ENCODE results near the gene DHRS11. TPM values are rescaled to one million over a fixed set of nuclear protein-coding genes. Genes with fewer than 3 reads are reported as not detected.
"Not testable (repeated sequence)": the region's sequence is repeated elsewhere in the genome, so short reads cannot be mapped to it uniquely, and the experiment has no call there.

DHRS11 gene
- polyA plus RNA-seq, 6 donors from 2014 or later = 2.8 to 7.6 (median 3.7) TPM

DNA sequence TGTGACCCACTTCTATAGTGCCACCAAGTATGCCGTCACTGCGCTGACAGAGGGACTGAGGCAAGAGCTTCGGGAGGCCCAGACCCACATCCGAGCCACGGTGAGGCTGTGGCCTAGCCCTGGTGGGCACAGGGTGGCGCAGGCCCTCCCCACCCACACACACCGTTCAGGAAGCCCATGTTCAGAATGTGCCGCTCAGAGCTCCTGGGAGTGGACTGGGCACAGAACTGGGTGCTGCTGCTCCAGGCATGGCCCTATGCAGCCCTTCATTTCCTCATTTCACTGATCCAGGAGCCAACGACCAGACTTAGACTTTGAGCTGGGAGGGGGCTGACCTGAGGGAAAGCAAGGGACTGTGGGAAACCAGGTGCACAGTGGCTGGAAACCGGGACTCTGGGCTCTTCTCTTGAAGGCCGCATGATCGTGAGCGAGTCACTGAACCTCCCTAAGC, 7.3 kb downstream of the DHRS11 start:
- Mint-ChIP-seq H3K36me3 (no peaks in the 10 kb centered on the region), H3K4me1 (peaks cover 21 to 26% (median 23%) of the 10 kb centered on the region in 3 donors), H3K27ac (peak overlapping the region in 1 of 6 donors; percentile 33), H3K4me3 (peak overlapping the region in 2 of 8 donors; percentile 9 to 41), H3K27me3 (no peaks in the 10 kb centered on the region), H3K9me3 (no peaks in the 10 kb centered on the region)
- no peak for ATAC-seq (ENCODE audit: low read depth in 2 of 2)
- DNase-seq = no peak

DNA sequence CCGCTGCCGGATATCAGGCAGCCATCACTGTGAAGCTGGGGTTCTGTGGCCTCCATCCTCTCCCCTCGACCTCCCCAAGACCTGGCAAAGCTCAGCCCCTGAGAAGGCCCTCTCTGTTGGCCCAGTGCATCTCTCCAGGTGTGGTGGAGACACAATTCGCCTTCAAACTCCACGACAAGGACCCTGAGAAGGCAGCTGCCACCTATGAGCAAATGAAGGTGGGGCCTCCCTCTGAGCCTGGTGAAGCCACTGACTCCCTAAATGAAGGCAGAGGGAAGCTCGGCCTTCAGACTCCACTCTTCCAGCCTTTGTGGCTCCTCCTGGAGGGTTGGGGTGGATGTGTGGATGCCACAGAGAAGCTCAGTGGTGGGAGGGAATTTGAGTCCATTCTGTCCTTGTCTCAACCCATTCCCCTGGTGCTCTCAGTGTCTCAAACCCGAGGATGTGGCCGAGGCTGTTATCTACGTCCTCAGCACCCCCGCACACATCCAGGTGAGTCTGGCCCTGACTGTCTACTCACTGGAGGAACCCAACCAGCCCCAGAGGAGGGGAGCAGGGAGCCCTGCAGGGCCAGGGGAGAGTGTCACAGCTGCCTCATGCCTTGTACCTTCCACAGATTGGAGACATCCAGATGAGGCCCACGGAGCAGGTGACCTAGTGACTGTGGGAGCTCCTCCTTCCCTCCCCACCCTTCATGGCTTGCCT, 8.0 kb downstream of the DHRS11 start:
- DNase-seq = no peak
- Mint-ChIP-seq H3K4me3 (peak overlapping the region in 5 of 8 donors; percentile 15 to 90 (median 45)), H3K27ac (no peak overlapping the region), H3K4me1 (peaks cover 28 to 30% (median 30%) of the 10 kb centered on the region in 3 donors), H3K36me3 (no peaks in the 10 kb centered on the region), H3K27me3 (no peaks in the 10 kb centered on the region), H3K9me3 (no peaks in the 10 kb centered on the region)
- ATAC-seq (ENCODE audit: low read depth in 2 of 2) = no peak

DNA sequence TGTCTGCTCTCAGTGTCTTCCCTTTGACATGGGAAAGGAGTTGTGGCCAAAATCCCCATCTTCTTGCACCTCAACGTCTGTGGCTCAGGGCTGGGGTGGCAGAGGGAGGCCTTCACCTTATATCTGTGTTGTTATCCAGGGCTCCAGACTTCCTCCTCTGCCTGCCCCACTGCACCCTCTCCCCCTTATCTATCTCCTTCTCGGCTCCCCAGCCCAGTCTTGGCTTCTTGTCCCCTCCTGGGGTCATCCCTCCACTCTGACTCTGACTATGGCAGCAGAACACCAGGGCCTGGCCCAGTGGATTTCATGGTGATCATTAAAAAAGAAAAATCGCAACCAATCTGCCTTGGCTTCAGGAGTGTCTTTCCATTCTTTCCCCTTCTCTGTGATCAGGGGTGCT, 8.8 kb downstream of the DHRS11 start:
- peaks cover 0 to 3% of the 10 kb centered on the region in 2 donors for H3K36me3 Mint-ChIP-seq
- H3K27me3 Mint-ChIP-seq = no peaks in the 10 kb centered on the region
- peak overlapping the region; percentile 89 to 97 (median 94) for H3K4me3 Mint-ChIP-seq
- peaks cover 33 to 34% (median 34%) of the 10 kb centered on the region in 3 donors for H3K4me1 Mint-ChIP-seq
- no peaks in the 10 kb centered on the region for H3K9me3 Mint-ChIP-seq
- DNase-seq = no peak
- ATAC-seq (ENCODE audit: low read depth in 2 of 2) = no peak
- peak overlapping the region in 3 of 6 donors; percentile 26 to 90 (median 82) for H3K27ac Mint-ChIP-seq

DNA sequence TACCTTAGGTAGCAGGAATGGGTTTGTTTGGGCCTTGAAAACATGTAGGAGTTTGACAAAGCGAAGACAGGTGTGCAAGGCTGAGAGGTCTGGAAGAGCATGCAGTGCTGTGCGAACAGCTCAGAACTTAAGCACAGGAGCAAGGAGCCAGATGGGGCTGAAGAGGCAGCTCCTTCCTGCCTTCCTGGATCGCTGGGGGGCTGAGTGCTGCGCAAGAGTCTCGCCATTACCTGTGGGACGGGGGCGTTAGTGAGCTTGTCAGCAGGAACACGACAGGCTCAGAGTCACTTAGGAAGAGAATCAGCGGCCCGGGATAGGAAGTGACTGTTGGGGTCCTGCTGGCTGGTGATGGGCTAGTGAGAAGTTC, 9.2 kb downstream of the DHRS11 start:
- no peaks in the 10 kb centered on the region for H3K9me3 Mint-ChIP-seq
- no peak for DNase-seq
- peak overlapping the region; percentile 89 to 97 (median 94) for H3K4me3 Mint-ChIP-seq
- H3K36me3 Mint-ChIP-seq = peaks cover 0 to 5% of the 10 kb centered on the region in 2 donors
- H3K27me3 Mint-ChIP-seq = no peaks in the 10 kb centered on the region
- H3K4me1 Mint-ChIP-seq = peaks cover 33 to 39% (median 38%) of the 10 kb centered on the region in 3 donors
- peak; percentile 12 to 27 for ATAC-seq (ENCODE audit: low read depth in 2 of 2)
- peak overlapping the region in 5 of 6 donors; percentile 90 to 97 (median 92) for H3K27ac Mint-ChIP-seq

DNA sequence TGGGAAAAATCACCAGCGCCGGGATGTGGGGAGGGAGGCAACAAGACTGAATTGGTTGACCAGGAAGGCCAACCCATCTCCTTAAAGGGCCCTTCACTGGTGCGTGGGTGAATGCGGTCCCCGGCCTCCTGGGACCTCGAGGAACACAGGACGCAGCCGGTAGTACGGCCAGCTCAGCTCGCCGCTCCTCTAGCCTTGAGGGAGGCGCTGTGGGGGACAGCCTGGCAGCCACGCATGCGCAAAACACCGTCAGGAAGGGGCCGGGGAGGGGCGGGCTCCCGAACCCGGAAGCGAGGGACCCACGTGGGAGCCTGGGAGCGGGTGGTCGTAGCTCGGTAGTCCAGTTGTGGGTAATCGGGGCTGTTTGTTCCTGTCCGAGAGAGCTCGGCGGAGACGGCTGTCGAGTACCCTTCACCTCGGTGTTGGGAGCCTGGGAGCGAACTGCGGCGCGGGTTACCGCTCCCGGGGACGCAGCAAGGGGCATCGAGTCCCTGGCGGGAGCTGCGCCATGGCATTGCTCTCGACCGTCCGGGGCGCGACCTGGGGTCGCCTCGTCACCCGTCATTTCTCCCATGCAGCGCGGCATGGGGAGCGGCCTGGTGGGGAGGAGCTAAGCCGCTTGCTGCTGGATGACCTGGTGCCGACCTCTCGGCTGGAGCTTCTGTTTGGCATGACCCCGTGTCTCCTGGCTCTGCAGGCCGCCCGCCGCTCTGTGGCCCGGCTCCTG, 9.8 kb downstream of the DHRS11 start, which contains the start of gene MRM1:
TSS of gene MRM1 (plus strand) at position 281 of the 727 bp plus-strand sequence. CDS start at position 509, 228 bp downstream.
- Mint-ChIP-seq H3K9me3 (no peaks in the 10 kb centered on the region), H3K27ac (peak within 1 kb of the TSS; percentile 27 to 97 (median 92)), H3K4me1 (peaks cover 36 to 43% (median 42%) of the 10 kb centered on the region in 3 donors), H3K36me3 (peaks cover 0 to 5% of the 10 kb centered on the region in 2 donors), H3K4me3 (peak within 1 kb of the TSS; percentile 89 to 97 (median 94)), H3K27me3 (no peaks in the 10 kb centered on the region)
- ATAC-seq (ENCODE audit: low read depth in 2 of 2) (peak; percentile 83 to 87), DNase-seq (peak; percentile 85)

DNA sequence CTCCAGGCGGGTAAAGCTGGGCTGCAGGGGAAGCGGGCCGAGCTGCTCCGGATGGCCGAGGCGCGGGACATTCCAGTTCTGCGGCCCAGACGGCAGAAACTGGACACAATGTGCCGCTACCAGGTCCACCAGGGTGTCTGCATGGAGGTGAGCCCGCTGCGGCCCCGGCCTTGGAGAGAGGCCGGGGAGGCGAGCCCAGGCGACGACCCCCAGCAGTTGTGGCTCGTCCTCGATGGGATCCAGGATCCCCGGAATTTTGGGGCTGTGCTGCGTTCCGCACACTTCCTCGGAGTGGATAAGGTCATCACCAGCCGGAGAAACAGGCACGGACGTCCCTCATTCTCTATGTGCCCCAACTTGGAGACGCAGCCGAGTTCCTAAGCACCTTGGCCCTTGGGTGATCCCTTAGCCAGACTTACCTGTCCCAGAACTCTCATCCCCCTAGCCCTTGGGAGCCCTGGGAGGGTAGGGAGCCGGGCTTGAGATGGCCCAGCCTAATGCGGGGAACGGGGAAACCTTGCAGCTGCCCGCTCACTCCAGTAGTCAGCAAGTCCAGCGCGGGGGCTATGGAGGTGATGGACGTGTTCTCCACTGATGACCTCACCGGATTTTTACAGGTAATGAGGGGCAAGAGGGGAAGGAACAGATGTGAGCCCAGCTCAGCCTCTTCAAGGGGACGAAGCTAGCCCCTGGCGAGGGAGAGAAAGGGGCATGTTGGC, 10.5 kb downstream of the DHRS11 start:
- peak overlapping the region; percentile 89 to 97 (median 94) for H3K4me3 Mint-ChIP-seq
- peaks cover 0 to 5% of the 10 kb centered on the region in 2 donors for H3K36me3 Mint-ChIP-seq
- H3K27ac Mint-ChIP-seq = peak overlapping the region in 4 of 6 donors; percentile 27 to 92 (median 84)
- H3K9me3 Mint-ChIP-seq = no peaks in the 10 kb centered on the region
- no peaks in the 10 kb centered on the region for H3K27me3 Mint-ChIP-seq
- no peak for DNase-seq
- peaks cover 36 to 43% (median 42%) of the 10 kb centered on the region in 3 donors for H3K4me1 Mint-ChIP-seq
- peak in 1 of 2 donors; percentile 1 for ATAC-seq (ENCODE audit: low read depth in 2 of 2)

DNA sequence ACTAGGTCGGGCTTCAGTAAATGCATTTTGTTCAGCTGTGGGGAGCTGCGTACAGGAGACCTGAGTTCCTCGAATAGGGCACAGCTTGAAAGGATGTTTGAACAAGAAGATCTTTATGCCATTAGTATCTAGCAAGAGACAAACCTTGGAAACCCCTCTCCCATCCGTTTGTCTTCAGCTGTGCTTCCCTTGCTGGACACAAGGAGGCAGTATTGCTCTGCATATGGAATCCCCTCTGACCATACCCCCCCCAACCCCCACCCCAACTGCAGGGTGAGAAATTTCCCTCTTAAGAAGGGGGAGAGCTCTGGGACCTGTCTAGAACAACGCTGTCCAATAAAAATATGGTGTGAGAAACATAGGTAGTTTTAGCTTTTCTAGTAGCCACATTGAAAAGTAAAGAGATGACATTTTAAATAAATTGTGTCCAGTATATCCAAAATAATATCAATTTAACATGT, 11.3 kb downstream of the DHRS11 start:
- DNase-seq (peak; percentile 63), ATAC-seq (ENCODE audit: low read depth in 2 of 2) (peak; percentile 41 to 46)
- no peaks in the 10 kb centered on the region for H3K9me3 Mint-ChIP-seq
- H3K4me1 Mint-ChIP-seq = peaks cover 39 to 46% (median 45%) of the 10 kb centered on the region in 3 donors
- H3K4me3 Mint-ChIP-seq = peak overlapping the region; percentile 89 to 97 (median 94)
- peaks cover 4 to 5% of the 10 kb centered on the region in 2 donors for H3K36me3 Mint-ChIP-seq
- H3K27me3 Mint-ChIP-seq = no peaks in the 10 kb centered on the region
- peak overlapping the region in 2 of 6 donors; percentile 69 to 90 for H3K27ac Mint-ChIP-seq

DNA sequence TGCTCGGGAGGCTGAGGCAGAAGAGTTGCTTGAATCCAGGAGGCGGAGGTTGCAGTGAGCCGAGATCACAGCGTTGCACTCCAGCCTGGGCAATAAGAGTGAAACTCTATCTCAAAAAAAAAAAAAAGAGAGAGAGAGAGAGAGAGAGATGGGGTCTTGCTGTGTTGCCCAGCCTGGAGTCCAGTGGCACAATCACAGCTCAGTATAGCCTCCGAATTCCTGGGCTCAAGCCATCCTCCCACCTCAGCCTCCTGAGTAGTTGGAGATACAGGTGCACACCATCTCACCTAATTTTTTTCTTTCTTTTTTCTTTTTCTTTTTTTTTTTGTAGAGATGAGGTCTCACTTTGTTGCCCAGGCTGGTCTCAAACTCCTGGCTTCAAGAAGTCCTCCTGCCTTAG, 13.3 kb downstream of the DHRS11 start:
- not testable (repeated sequence) for H3K9me3 Mint-ChIP-seq; DNase-seq; H3K36me3 Mint-ChIP-seq; ATAC-seq (ENCODE audit: low read depth in 2 of 2); H3K27me3 Mint-ChIP-seq
- H3K4me1 Mint-ChIP-seq = peaks cover 44 to 64% (median 60%) of the 10 kb centered on the region in 3 donors
- peak overlapping the region in 2 of 6 donors; percentile 69 to 93 for H3K27ac Mint-ChIP-seq
- H3K4me3 Mint-ChIP-seq = peak overlapping the region in 2 of 8 donors; percentile 14 to 21

DNA sequence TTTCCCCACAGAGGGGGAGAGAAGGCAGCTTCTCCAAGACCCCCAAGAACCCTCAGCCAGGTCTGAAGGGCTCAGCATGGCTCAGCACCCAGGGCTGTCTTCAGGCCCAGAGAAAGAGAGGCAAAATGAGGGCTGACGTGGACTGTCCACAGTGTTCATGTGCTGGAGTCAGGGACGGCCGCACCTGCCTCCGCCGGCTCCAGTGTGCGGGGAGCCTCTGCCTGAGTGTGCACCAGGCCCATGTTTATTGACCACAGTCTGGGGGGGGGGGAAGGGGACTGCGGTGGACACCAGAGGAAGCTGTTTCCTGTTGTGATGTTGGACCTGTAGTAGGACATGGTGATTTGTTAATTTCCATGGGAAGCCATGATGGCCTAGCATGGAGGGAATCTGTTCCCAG, 16.6 kb downstream of the DHRS11 start:
- ATAC-seq (ENCODE audit: low read depth in 2 of 2) = no peak
- H3K36me3 Mint-ChIP-seq = peaks cover 5 to 6% of the 10 kb centered on the region in 2 donors
- no peaks in the 10 kb centered on the region for H3K27me3 Mint-ChIP-seq
- DNase-seq = no peak
- no peak overlapping the region for H3K4me3 Mint-ChIP-seq
- peaks cover 25 to 45% (median 40%) of the 10 kb centered on the region in 3 donors for H3K4me1 Mint-ChIP-seq
- peak overlapping the region in 2 of 6 donors; percentile 9 to 53 for H3K27ac Mint-ChIP-seq
- no peaks in the 10 kb centered on the region for H3K9me3 Mint-ChIP-seq

DNA sequence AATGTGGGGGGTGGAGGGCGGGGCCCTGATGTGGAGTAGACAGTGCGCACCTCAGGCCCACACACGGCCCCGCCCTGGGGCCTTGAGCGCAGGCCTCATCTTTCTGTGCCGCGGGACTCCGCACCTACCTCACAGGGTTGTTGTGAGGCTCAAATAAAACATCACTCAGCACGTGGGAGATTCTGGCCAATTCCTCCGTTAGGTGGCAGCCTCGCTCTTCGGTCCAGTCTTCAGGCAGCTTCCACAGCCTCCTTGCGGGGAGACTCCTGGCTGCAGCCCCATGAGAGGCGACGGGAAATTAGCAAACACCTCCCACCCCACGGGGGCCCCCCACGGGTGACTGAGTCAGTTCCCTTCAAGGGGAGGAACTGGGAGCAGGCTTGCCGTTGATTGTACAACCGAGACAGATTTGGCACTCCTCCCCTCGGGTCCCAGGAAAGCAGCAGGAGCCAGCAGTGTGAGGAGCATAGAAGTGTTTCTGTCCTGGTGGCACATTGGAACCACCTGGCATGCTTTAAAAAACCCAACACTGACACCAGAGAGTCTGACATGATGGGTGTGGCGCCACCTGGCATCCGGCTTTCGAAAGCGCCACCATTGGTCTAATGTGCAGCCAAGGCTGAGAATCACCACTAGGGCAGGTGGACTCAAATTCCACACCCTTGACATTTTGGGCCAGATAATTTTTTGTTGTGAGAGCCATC, 17.3 kb downstream of the DHRS11 start:
- Mint-ChIP-seq H3K27ac (no peak overlapping the region), H3K4me1 (peaks cover 24 to 46% (median 39%) of the 10 kb centered on the region in 3 donors), H3K9me3 (no peaks in the 10 kb centered on the region), H3K4me3 (no peak overlapping the region), H3K27me3 (no peaks in the 10 kb centered on the region), H3K36me3 (peaks cover 5 to 6% of the 10 kb centered on the region in 2 donors)
- DNase-seq (no peak), ATAC-seq (ENCODE audit: low read depth in 2 of 2) (peak; percentile 61 to 67)

DNA sequence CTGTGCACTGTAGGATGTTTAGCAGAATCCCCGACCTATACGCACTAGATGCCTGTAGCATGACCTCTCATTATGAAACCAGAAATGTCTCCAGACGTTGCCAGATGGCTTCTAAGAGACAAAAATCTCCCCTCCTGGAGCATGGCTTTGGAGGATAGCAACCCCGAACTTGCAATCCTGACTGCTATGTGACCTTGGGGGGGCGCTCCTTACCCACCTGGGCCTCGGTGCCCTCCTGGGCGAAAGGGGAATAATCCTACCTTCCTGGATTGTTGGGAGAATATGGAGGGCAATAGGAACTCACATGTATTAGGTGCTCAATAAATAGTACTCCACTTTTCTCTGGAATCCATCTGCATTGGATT, 17.8 kb downstream of the DHRS11 start:
- ATAC-seq (ENCODE audit: low read depth in 2 of 2) = no peak

DNA sequence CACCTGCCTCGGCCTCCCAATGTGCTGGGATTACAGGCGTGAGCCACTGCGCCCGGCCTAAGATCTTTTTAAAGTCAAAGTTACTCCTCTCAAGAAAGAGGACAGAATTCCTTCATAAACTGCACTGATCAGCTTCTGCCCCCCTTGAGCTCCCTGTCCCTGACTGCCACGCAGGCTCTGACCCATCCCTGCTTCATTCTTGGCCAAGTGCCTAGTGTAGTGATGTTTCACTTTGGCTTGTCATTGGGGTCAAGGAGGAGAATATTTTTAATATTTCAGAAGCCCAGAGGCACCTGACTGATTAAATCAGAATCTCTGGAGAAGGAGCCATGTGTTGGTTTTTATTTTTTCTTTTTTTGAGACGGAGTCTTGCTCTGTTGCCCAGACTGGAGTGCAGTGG, 18.8 kb downstream of the DHRS11 start:
- DNase-seq = no peak
- Mint-ChIP-seq H3K4me1 (peaks cover 16 to 36% (median 26%) of the 10 kb centered on the region in 3 donors), H3K9me3 (no peaks in the 10 kb centered on the region), H3K4me3 (no peak overlapping the region), H3K27ac (no peak overlapping the region), H3K36me3 (peaks cover 1 to 6% of the 10 kb centered on the region in 2 donors), H3K27me3 (no peaks in the 10 kb centered on the region)
- ATAC-seq (ENCODE audit: low read depth in 2 of 2) = no peak

More for the DNA sequence above, 17.8 kb downstream of the DHRS11 start:
- DNase-seq = no peak
- Mint-ChIP-seq H3K4me3 (no peak overlapping the region), H3K27ac (peak overlapping the region in 1 of 6 donors; percentile 44), H3K36me3 (peaks cover 5 to 6% of the 10 kb centered on the region in 2 donors), H3K9me3 (no peaks in the 10 kb centered on the region), H3K27me3 (no peaks in the 10 kb centered on the region), H3K4me1 (peaks cover 19 to 41% (median 34%) of the 10 kb centered on the region in 3 donors)
